Measurements from ENCODE around the gene ZCCHC7. TPM values are rescaled to one million over a fixed set of nuclear protein-coding genes. Genes with fewer than 3 reads are reported as not detected.

ZCCHC7 gene
- total RNA-seq, 1 experiment from 2014 or later, result 41.7 TPM

GRCh38 chr9:37336150-37336549 is 215.8 kb downstream of the ZCCHC7 start:
- CTCF ChIA-PET, result interaction anchor here (1.0 kb wide), 1 partner anchor 79 kb away, joined by 3 read pairs; no protein-coding TSS in a partner anchor
- TF ChIP-seq, protein P1, sequence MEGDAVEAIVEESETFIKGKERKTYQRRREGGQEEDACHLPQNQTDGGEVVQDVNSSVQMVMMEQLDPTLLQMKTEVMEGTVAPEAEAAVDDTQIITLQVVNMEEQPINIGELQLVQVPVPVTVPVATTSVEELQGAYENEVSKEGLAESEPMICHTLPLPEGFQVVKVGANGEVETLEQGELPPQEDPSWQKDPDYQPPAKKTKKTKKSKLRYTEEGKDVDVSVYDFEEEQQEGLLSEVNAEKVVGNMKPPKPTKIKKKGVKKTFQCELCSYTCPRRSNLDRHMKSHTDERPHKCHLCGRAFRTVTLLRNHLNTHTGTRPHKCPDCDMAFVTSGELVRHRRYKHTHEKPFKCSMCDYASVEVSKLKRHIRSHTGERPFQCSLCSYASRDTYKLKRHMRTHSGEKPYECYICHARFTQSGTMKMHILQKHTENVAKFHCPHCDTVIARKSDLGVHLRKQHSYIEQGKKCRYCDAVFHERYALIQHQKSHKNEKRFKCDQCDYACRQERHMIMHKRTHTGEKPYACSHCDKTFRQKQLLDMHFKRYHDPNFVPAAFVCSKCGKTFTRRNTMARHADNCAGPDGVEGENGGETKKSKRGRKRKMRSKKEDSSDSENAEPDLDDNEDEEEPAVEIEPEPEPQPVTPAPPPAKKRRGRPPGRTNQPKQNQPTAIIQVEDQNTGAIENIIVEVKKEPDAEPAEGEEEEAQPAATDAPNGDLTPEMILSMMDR (IDR thresholded peaks at IDR 0.05; ENCODE audit: unreplicated experiment), result no peak
- intact Hi-C loops (cut with micrococcal nuclease), result no loop called here
- BruUV-seq (replicated peaks), result no TSS peak
- Mint-ChIP-seq H3K9me3 (ENCODE audit: unreplicated experiment) (no peaks in the 10 kb centered on the region), H3K36me3 (ENCODE audit: insufficient read depth, unreplicated experiment) (peaks cover 6% of the 10 kb centered on the region), H3K27me3 (ENCODE audit: insufficient read depth, unreplicated experiment) (no peaks in the 10 kb centered on the region), H3K27ac (ENCODE audit: low read depth, unreplicated experiment) (no peak overlapping the region), H3K4me1 (ENCODE audit: insufficient read depth, unreplicated experiment) (no peaks in the 10 kb centered on the region), H3K4me3 (ENCODE audit: unreplicated experiment) (no peak overlapping the region)
- DNase-seq (ENCODE audit: unreplicated experiment), result no peak
- POLR2A ChIA-PET, result interaction anchor here (0.7 kb wide), 1 partner anchor 381 kb away, joined by 3 read pairs; no protein-coding TSS in a partner anchor

DNA sequence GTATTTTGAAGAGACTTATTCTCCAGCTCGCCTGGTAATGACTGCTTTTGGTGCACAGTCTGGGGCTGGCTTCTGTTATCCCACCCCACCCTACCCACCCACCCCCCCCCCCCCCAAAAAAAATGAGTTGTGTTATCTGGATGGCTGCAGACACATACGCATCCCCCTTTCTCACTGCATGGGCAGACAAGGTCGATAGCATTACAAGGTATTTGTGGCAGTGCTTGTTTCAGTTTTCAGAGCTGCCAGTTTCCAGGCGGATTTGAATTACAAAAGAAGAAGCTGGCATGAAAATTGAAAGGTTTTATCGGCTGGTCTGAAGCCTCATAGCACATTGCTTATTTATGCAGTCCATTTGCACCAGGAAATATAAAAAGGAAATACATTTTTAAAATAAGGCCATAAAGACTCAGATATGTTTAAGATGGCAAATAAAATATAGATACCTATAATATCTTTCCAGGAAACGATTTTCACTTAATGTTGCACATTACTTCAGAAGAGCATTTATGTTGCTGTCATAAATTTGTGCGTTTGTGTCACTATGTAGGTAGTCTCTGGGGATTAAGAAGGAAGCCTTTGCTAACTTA is 217.0 kb downstream of the ZCCHC7 start:
- BruUV-seq (replicated peaks), result no TSS peak
- TF ChIP-seq, protein P1 (IDR thresholded peaks at IDR 0.05; ENCODE audit: unreplicated experiment), result no peak
- intact Hi-C loops (cut with micrococcal nuclease), result no loop called here
- DNase-seq (ENCODE audit: unreplicated experiment), result no peak
- Mint-ChIP-seq H3K27ac (ENCODE audit: low read depth, unreplicated experiment) (no peak overlapping the region), H3K4me3 (ENCODE audit: unreplicated experiment) (no peak overlapping the region), H3K9me3 (ENCODE audit: unreplicated experiment) (no peaks in the 10 kb centered on the region), H3K36me3 (ENCODE audit: insufficient read depth, unreplicated experiment) (no peaks in the 10 kb centered on the region), H3K27me3 (ENCODE audit: insufficient read depth, unreplicated experiment) (no peaks in the 10 kb centered on the region), H3K4me1 (ENCODE audit: insufficient read depth, unreplicated experiment) (no peaks in the 10 kb centered on the region)
- CTCF ChIA-PET, result interaction anchor here (1.7 kb wide), 1 partner anchor 464 kb away, joined by 7 read pairs; no protein-coding TSS in a partner anchor
- POLR2A ChIA-PET, result interaction anchor here (0.7 kb wide), 1 partner anchor 1081 kb away, joined by 3 read pairs; no protein-coding TSS in a partner anchor

DNA sequence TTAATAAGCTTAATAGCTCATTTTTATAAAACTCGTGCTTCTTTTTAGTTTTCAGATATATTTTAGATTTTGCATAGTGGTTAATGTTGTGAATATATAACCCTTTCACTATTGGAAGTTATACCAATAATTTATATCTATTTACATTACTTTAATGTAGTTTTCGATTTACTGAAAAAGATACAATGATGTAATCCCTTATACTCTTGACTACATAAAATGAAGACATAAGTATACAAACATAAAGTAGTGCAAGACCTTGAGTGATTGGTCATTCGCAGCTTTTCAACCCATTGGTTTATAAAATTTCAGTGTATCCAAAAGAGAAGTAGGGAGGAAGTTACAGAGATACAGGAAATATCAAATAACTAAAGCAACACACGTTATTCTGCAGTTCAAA is 217.8 kb downstream of the ZCCHC7 start:
- Mint-ChIP-seq H3K9me3 (ENCODE audit: unreplicated experiment) (no peaks in the 10 kb centered on the region), H3K4me1 (ENCODE audit: insufficient read depth, unreplicated experiment) (no peaks in the 10 kb centered on the region), H3K27me3 (ENCODE audit: insufficient read depth, unreplicated experiment) (no peaks in the 10 kb centered on the region), H3K27ac (ENCODE audit: low read depth, unreplicated experiment) (no peak overlapping the region), H3K36me3 (ENCODE audit: insufficient read depth, unreplicated experiment) (no peaks in the 10 kb centered on the region), H3K4me3 (ENCODE audit: unreplicated experiment) (no peak overlapping the region)
- no peak for DNase-seq (ENCODE audit: unreplicated experiment)
- TF ChIP-seq, protein P1 (IDR thresholded peaks at IDR 0.05; ENCODE audit: unreplicated experiment), result no peak
- POLR2A ChIA-PET, result interaction anchor here (0.7 kb wide), 1 partner anchor 1080 kb away, joined by 3 read pairs; no protein-coding TSS in a partner anchor
- no TSS peak for BruUV-seq (replicated peaks)
- CTCF ChIA-PET, result interaction anchor here (1.7 kb wide), 1 partner anchor 465 kb away, joined by 7 read pairs; no protein-coding TSS in a partner anchor
- intact Hi-C loops (cut with micrococcal nuclease), result no loop called here

- TF ChIP-seq, protein P1 (IDR thresholded peaks at IDR 0.05; ENCODE audit: unreplicated experiment), result no peak
- Mint-ChIP-seq H3K27me3 (ENCODE audit: insufficient read depth, unreplicated experiment) (no peaks in the 10 kb centered on the region), H3K27ac (ENCODE audit: low read depth, unreplicated experiment) (no peak overlapping the region), H3K36me3 (ENCODE audit: insufficient read depth, unreplicated experiment) (no peaks in the 10 kb centered on the region), H3K4me1 (ENCODE audit: insufficient read depth, unreplicated experiment) (no peaks in the 10 kb centered on the region), H3K9me3 (ENCODE audit: unreplicated experiment) (no peaks in the 10 kb centered on the region), H3K4me3 (ENCODE audit: unreplicated experiment) (no peak overlapping the region)
- no TSS peak for BruUV-seq (replicated peaks)
- ChIA-PET POLR2A (no interaction called here), CTCF (interaction anchor here (1.2 to 2.0 kb wide), 2 partner anchors 11 to 466 kb away, joined by 3 to 5 read pairs; no protein-coding TSS in a partner anchor)
- intact Hi-C loops (cut with micrococcal nuclease), result no loop called here
- DNase-seq (ENCODE audit: unreplicated experiment), result no peak
These were observed 219.5 kb downstream of the ZCCHC7 start for GRCh38 chr9:37339923-37340322.
